HG02943 (cell line): Measurements from ENCODE around the gene TGIF1.
"Not testable (repeated sequence)": the region's sequence is repeated elsewhere in the genome, so short reads cannot be mapped to it uniquely, and the experiment has no call there.

Source experiments
- ATAC-seq: cut with Tn5 transposase; IDR thresholded peaks from one replicate; pipeline ENCODE4 v1.9.1; 2021; ENCODE audit warnings: mild to moderate bottlenecking, low read depth, moderate library complexity; ENCODE audit not compliant: unreplicated experiment

Gene TGIF1

DNA sequence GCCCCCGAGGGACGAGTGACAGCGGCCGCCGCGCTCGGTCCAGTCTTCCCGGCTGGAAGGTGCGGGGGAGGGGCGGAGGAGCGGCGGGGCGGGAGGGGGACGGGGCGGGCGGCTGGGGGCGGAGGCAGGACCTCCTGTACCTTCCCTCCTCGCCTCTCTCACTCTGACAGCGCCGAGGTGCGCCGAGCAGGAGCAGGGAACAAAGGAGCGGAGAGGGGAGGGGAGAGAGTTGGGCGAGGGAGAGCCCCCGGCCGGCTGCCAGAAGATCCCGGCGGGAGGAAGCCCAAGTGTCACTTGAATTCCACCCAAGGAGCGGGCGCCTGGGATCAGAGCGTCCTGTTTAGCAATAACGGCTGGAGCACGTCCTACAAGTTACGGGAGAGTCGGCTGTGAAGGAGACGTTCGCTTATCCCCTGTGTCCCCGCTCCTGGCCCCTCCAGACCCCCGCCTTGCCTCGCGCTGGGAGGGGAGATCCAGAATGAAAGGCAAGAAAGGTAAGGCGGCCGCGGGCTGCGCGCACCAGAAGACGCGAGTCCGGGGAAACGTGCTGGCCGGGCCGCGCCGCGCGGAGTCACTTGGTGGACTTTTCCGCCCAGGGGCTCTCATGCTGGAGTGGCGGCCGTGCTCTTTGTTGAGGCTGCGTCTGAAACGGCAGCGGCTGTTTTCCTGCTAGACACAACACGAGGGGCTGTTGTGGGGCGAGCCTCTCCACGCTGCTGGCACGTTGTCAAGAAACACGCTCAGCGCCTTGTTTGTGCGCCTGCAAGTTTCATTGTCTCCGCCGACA, at the start of gene TGIF1:
TGIF1 (plus strand) TSS at position 161 of the 787 bp plus-strand sequence; CDS start at position 479, 318 bp downstream.
- no peak for ATAC-seq

DNA sequence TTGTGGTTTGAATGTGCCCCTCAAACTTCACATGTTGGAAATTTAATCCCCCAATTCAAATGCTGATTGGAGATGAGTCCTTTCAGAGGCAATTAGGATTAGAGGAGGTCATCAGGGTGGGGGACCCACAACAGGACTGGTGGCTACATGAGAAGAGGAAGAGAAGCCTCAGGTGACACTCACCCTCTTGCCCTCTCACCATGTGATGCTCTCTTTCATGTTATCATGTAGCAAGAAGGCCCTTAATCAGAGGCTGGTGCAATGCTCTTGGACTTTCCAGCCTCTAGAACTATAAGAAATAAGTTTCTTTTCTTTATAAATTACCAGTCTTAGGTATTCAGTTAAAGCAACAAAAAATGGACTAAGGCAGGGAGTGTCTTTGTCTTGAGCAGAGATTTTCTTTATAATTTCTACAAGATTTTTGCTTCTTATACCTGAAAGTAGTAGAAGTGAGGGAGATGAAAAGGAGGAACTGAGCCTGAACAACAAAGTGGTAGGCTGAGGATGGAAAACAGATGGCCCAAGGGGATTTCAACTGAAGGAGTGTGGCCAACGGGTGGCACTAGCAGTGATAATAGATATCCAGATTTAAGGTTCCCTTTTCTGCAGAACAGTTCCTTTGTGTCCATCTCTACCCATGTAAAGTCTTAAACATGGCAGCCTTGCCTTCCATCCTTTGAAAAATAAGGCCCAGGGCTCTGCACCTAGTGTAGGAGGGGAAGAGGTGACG, 49.2 kb upstream of the TGIF1 start:
- no peak for ATAC-seq

DNA sequence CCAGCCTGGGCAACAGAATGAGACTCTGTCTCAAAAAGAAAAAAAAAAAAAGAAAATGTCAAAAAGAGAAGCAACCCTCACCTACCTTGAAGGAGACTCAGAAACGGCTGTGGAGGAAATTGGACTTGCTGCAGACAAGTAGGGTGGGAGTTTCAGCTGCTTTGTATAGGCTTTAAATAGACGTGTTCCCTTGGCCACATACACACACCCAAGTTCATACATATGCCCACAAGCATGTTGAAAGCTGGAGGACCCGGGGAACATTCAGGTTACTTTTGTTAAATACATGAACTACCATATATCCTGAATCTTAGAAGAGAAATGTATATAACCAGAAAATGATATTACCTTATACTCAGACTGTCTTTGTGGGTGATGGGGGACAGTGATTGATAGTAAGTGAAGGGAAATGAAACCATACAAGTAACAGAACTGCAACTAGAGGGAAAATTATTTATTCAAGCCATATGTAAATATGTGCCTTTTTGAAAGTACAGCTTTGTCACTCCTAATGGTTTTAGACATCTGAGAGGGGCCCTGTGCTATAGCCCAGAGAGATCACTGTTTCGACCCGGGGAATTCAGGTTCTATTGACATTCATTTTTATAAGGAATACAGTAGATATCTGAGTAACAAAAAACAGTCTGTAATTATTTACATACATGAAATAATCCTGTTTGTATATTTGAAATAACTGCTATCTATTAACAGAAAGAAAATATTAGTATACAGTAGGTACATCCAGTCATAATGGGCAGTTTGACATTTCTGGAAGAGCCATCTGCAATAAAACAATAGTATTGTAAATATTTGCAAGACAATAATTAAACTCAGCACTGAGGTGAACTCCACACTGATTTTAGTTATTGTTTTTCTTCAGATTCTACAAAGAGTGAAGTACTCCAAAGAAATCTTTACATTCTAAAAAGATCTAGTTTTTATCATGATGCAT, 48.0 kb upstream of the TGIF1 start:
- peak; percentile 84 for ATAC-seq

DNA sequence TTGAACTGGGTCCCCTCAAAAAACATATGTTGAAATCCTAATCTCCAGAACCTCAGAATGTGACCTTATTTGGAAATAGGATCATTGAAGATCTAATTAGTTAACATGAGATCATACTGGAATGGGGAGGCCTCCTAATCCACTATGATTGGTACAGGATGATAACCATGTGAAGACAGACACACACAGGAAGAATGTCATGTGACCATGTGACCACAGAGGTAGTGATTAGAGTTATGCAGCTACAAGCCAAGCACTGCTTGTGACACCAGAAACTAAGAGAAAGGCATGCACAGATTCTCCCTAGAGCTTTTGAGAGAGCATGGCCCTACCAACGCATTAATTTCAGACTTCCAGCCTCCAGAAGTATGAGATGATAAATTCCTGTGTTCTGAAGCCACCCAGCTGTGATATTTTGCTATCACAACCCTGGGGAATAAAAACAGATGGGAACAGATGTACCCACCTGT, 47.0 kb upstream of the TGIF1 start:
- no peak for ATAC-seq

DNA sequence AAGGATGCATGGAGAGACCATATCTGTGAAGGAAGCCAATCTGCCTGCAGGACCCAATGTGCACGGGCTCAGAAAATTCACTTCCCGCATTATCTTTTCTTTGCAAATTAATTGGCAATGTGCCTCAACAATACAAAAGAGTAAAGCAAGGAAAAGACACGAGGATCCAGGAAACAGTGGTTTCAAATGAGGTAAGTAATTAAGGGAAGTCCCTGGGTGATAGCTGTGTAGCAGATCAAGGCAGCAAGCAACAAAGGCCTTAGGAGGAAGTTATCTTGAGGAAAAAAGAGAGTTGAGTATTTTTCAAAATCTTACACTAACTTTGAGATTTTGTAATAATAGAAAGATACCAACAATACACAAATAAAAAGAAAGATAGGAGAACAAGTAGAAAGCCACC, 44.3 kb upstream of the TGIF1 start:
- no peak for ATAC-seq

DNA sequence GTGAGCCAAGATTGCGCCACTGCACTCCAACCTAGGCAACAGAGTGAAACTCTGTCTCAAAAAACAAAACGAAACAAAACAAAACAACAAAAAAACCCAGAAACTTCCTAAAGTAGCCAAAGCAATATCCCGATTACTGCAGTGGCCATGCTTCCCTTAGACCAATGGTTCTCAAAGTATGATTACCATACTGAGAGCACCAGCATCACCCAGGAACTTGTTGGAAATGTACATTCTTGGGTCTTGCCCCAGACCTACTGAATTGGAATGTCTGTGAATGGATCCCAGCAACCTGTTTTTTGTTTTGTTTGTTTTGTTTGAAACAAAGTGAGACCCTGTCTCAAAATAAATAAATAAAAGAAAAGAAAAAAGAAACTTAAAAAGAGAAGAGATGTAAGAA, 41.9 kb upstream of the TGIF1 start:
- ATAC-seq: no peak

DNA sequence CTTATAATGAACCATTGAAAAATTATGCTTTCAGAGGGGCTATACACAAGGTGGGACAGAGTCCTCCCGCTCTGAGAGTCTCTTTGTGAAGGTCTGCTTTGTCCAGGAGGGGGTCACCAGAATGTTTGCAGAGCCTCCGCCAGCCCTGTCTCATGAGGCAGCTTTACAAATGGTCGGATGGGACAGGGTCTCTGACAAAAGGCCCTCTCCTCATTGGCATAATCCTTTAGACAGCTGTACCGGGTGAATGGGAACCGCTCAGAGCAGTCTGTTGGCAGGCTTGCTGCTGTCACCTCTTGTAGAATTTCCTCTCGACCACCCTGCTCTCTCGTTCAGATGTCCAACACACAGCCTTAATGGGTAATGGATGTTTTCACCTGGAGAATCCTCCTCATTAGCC, 40.2 kb upstream of the TGIF1 start:
- ATAC-seq: no peak

DNA sequence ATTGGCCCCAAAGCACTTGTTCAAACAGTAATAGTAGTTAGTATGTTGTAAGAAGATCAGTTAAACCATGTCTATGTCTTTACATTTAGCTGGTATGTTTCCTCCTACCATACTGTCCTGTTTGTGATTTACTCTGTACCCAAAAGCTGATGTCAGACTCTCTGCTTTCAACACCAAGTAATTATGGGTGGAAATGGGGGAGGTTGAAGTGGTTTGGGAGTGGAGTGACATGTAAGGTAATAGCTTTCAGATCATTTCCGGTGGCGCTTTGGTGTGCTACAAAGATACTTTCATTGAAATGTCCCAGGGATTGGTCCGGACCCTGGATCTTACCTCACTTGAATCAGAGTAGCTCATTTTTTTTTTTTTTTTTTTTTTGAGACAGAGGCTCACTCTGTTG, 39.7 kb upstream of the TGIF1 start:
- no peak for ATAC-seq

DNA sequence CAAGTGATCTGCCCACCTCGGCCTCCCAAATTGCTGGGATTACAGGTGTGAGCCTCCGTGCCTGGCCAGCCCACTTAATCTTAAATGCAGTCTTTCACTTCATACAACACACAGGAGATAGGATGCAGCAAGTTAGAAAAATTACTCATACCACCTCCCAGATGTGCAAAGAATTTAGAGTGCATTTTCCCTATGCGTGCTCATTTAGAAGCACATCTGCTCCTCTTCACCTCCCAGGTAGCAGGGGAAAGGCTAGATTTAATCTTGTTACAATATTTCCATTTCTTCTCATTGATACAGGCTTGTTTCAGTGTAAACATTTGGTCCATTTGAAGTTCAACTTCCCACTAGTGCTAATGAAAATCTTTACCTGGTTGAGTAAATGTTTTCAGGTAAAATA, 39.1 kb upstream of the TGIF1 start:
- ATAC-seq: not testable (repeated sequence)

DNA sequence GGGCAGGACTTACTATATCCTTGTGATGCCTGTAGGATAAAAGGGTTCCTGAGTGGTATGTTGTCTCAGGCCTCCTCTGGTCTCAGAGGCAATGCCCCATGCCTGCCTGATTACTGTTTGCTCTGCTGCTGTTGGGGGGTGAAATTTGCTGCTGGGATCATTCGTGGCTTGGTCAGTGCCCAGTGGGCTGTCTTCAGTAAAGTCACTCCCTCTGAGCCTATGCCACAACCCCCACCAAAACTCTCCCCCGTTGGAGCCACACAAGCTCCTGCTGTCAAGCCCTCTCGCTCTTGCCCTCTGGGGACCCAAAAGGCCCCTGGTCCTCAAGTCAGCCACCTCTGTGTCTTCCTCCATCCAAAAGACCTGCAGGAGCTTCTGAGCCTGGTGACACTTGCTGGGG, 38.6 kb upstream of the TGIF1 start:
- no peak for ATAC-seq

DNA sequence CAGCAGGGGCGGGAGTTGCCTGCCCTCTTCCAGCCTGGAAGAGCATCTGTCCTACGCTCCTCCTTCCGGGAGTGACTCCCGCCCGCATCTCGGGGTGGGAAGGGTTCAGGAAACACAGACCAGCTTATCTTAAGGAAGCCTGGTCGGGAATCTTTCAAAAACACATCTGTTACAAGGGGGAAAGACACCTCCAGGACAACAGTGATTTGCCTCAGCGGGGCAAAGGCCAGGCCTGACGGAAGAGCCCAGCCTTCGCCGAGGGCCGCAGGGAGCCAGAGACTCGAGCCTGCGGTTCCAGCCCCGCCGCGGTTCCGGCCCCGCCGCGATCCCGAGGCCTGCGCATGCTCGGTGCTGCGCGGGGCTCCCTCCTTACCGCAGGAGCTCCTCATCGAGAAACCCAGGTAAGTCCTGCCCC, 38.1 kb upstream of the TGIF1 start:
- ATAC-seq: no peak

DNA sequence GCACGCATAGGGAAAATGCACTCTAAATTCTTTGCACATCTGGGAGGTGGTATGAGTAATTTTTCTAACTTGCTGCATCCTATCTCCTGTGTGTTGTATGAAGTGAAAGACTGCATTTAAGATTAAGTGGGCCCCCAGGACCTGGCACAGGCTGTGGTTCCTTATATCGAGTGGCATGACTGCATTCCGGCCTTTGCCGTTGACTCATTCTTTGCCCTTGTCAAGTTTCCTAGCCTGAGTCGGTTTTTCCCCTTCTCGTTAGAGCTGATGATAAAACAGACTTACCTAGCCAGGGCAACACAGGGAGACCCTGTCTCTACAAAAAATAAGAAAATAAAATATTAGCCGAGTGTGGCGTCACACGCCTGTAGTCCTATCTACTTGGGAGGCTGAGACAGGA, 37.4 kb upstream of the TGIF1 start:
- ATAC-seq: not testable (repeated sequence)

DNA sequence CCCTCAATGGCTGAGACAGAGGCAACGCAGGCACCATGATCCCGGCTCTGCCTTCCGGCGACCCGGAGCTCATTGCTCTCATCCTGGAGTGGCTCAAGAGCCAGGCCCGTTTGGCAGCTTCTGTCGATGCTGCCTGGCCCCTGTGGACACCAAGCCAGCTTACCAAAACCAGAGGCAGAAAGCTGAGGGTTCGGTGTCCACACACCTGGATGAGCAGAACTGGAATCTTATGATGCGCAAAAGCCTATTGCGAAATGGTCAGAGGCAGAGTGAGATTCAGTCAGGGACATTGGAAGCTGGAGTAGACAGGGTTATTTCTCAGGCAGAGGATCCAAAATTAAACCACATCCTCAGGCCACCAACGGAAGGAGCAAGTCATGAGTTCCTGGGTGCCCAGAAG, 34.9 kb upstream of the TGIF1 start:
- no peak for ATAC-seq

DNA sequence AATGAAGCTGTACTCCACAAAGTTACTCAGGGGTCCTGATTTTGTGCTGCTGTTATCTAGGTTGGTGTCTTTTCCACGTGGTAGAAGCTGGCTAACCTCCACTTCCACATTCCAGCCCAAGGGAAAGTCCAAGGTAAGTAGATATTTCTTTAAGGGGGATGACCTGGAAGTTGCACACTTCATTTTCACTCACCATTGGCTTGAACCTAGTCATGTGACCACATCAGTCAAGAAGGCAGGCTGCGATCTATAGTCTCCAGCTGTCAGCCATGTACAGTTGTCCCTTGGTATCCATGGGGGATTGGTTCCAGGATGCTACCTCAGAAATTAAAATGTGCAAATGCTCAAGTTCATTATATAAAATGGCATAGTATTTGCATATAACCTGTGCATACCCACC, 31.9 kb upstream of the TGIF1 start:
- no peak for ATAC-seq

DNA sequence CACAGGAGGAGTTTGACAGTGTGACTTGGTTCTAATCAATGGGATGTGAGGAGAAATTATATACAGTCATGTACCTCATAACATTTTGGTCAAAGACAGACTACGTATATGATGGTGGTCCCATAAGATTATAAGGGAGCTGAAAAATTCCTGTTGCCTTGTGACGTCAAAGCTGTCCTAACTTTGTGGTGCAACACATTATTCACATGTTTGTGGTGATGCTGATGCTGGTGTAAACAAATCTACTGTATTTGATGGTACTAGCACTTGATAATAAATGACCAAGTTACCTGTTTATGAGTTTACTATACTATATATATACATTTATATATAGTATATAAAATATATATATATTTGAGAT, 29.1 kb upstream of the TGIF1 start:
- no peak for ATAC-seq

DNA sequence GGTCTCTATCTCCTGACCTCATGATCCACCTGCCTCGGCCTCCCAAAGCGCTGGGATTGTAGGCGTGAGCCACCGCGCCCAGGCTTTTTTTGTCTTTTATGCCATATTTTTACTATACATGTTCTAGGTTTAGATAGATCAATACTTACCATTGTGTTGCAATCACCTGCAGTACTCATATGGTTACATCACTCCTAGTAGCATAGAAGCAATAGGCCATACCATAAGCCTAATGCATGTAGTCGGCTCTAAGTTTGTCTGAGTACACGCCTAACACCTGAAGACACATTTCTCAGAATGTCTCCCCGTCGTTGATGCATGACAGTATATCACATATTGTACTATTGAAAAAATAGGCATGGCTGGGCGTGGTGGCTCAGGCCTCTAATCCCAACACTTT, 27.1 kb upstream of the TGIF1 start:
- ATAC-seq: no peak

DNA sequence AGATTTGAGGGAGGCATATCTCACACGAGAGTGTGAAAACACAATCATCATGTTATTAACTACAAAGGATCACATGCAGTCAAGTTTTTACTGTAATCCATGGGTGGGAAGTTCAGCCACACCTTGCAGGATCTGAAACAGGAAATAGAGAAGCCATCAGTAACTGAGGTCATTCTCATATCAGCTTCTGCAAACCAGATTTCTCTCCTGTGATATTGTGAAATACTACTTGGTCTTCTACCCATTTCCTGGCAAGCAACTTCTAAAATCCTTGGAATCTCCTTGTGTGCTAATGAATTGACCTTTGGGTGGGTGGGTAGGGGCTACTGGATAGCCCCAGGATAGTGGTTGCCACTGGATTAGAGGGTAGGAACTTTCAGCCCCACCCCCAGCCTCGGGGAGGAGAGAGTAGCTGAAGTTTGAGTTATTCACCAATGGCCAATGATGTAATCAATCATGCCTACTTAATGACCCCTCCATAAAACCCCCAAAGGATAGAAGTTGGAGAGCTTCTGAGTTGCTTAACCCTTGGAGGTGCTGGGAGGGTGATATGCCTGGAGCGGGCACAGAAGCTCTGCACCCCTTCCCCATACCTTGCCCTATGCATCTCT, 25.6 kb upstream of the TGIF1 start:
- ATAC-seq: no peak

DNA sequence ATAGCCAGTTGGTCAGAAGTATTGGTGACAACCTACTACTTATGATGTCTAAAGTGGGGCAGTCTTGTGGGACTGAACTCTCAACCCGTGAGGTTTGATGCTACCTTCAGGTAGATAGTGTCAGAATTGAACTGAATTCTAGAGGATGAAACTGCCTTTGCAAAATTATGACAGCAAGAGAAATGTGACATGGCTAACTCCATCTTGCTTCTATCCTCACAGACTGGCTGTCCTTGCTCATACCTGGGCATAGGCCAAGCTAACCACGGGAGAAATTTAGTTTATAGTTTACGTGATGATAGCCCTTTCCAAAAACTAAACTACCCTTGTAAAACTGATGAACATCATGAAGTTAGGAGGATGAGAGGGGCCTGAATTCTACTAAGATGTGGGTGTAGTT, 24.9 kb upstream of the TGIF1 start:
- no peak for ATAC-seq

DNA sequence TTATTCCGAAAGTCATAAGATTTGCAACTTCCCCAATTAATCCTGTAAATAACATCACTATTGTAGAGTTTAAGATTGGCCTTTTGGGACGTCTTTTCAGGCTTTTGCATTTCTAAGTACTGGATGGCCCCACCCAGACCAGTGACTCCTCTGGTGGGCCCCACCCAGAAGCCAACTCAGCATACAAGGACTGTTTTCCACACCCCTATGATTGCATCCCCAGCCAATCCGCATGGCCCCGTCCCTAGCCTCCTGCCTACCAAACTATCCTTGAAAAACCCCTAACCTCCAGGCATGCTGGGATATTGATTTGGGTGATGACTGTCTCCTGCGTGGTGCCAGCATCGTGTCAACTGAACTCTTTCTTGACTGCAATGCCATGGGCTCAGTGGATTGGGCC, 24.5 kb upstream of the TGIF1 start:
- ATAC-seq: no peak

DNA sequence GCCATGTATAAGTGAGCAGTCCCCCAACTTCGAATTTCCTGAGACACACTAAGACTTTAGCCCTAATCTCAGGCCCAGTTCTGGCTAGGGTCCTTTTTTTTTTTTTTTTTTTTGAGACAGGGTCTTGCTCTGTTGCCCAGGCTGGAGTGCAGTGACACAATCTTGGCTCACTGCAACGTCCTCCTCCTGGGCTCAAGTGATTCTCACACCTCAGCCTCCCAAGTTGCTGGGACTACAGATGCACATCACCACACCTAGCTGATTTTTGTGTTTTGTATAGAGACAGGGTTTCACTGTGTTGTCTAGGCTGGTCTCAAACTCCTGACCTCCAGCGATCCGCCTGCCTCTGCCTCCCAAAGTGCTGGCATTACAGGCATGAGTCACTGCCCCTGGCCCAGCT, 23.9 kb upstream of the TGIF1 start:
- no peak for ATAC-seq

DNA sequence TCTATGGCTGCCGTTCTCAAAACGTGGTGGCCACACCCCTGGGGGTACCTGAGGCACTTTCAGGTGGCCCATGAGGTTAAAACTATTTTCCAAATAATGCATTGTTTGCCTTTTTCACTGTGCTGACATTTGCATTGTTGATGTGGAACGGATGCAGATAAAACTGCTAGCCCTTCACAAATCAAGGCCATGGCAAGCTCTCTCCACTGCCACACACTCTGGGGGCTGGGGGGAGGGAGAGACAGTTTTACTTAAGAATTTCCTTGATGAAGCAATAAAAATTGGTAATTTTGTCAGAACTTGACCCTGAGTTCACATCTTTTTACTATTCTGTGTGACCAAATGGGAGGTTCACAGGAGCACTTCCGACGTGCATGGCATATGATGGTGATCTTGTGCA, 22.0 kb upstream of the TGIF1 start:
- no peak for ATAC-seq
